Esophagus (tissue), 2 donors: ENCODE data around the gene IL1RL1. TPM values are rescaled to one million over a fixed set of nuclear protein-coding genes. Genes with fewer than 3 reads are reported as not detected.

Source experiments
- H3K27ac ChIP-seq, 2 donors: one replicate each; pipeline ENCODE4 v1.5.1; 2013; ENCODE audit warnings: low read depth in 2 of 2, mild to moderate bottlenecking in 2 of 2, inconsistent platforms in 1 of 2, low read length in 1 of 2, moderate library complexity in 1 of 2
- H3K27me3 ChIP-seq, 2 donors: one replicate each; pipeline ENCODE4 v1.6.1; 2013; ENCODE audit warnings: low read length in 2 of 2, control low read depth in 1 of 2, mild to moderate bottlenecking in 1 of 2; ENCODE audit not compliant: insufficient read depth in 2 of 2, control insufficient read depth in 1 of 2
- H3K36me3 ChIP-seq, 2 donors: one replicate each; pipeline ENCODE4 v1.6.1; 2013; ENCODE audit warnings: low read length in 1 of 2; ENCODE audit not compliant: control insufficient read depth in 2 of 2, insufficient read depth in 2 of 2
- H3K4me1 ChIP-seq, 2 donors: one replicate each; pipeline ENCODE4 v1.6.1; 2013; ENCODE audit warnings: low read length in 1 of 2; ENCODE audit not compliant: control insufficient read depth in 2 of 2, insufficient read depth in 2 of 2
- H3K4me3 ChIP-seq, 2 donors: one replicate each; pipeline ENCODE4 v1.5.1; 2013; ENCODE audit warnings: low read length in 2 of 2, mild to moderate bottlenecking in 2 of 2, low read depth in 1 of 2, moderate library complexity in 1 of 2
- H3K9me3 ChIP-seq, 2 donors: one replicate each; pipeline ENCODE4 v1.6.1; 2013; ENCODE audit warnings: mild to moderate bottlenecking in 2 of 2, low read depth in 1 of 2, low read length in 1 of 2, moderate library complexity in 1 of 2; ENCODE audit not compliant: control insufficient read depth in 2 of 2, insufficient read depth in 1 of 2
- WGBS, 2 donors: extraction: QIAGEN DNeasy Blood & Tissue Kit; methylation state at CpG; one replicate each; pipeline ENCODE4 v1.1.7; 2013; 5-methylcytosine and 5-hydroxymethylcytosine counted together
- polyA plus RNA-seq, 2 donors: library from polyadenylated mRNA; stranded (reverse); fragments of 200-250 nt; gene quantifications; one replicate each; pipeline ENCODE4 v1.2.3, GENCODE V29; 2013
- donor health status: healthy with polysubstance abuse.
- donor health status: Bipolar disorder and iron deficiency.

IL1RL1 gene
- polyA plus RNA-seq: under 1 TPM; 0.18 to 0.44 TPM

- Histone ChIP-seq H3K36me3 (no peaks in the 10 kb centered on the region), H3K4me3 (no peak within 1 kb of the TSS), H3K27me3 (no peaks in the 10 kb centered on the region), H3K27ac (no peak within 1 kb of the TSS), H3K9me3 (no peaks in the 10 kb centered on the region), H3K4me1 (no peaks in the 10 kb centered on the region)
- 76 to 80% methylated on average over 5 of the region's 5 CpGs for WGBS, 2 donors
These were observed at the start of gene IL1RL1 for GRCh38 chr2:102310964-102311640. TSS of gene IL1RL1 (plus strand) at chr2:102311563. CDS start at chr2:102338265, 26,702 bp downstream.

DNA sequence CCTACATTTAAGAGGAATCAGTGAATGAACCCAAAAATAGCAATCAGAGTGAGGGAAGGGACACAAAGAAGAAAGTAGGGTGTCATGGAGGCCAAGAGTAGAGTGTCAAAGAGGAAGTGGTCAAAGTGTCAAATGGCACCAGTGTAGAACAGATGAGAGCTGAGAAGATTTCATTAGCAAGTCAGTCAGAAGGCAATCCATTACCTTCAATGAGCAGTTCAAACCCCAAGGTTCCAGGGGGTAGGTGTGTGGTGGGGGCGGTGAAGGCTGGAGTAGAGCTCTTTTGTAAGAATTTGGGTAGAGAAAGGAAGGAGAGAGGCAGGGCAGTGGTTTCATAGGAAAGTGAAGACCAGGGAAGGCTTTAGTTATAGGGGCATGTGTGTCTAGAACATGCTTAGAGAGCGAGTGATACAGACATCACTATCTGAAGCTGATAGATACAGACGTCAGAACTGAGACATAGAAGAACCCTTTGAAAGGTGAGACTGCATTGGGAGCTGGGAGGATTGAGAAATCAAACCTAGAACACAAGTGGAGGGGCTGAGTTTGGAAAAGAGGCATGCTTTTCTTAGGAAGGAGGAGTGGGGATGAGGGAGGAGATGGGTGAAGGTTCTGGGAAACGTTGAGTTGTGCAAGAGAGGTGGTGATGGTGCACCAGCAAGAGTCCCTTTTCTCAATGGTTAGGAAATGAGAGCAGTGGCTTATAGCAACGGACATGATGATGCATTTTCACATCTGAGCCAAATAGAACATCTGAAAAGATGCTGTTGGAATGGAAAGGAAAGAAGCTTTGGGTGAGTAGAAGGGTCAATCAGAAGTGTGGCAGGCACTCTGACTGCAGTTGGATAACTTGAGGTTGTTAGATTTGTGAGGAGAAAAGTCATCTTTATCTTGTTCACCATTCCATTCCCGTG, 48.9 kb upstream of the IL1RL1 start:
- no peaks in the 10 kb centered on the region for H3K27me3 ChIP-seq
- no peaks in the 10 kb centered on the region for H3K4me1 ChIP-seq
- H3K36me3 ChIP-seq: no peaks in the 10 kb centered on the region
- H3K27ac ChIP-seq: no peak overlapping the region
- H3K4me3 ChIP-seq: no peak overlapping the region
- no peaks in the 10 kb centered on the region for H3K9me3 ChIP-seq
- 78% methylated on average over 6 of the region's 6 CpGs for WGBS, 2 donors

DNA sequence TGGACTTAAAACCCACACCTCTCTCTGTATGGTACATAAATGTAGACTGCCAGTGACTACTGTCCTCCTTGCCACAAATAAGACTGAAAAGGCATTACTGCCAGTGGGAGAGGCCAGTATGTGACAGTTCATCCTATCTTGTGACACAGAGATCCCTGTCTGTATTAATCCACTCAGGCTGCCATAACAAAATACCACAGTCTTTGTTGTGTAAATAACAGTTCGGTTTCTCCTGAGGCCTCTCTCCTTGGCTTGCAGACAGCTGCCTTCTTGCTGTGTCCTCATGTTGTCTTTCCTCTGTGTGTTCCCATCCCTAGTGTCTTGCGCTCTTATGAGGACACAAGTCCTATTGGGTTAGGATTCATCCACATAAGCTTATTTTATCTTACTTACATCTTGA, 46.4 kb upstream of the IL1RL1 start:
- Histone ChIP-seq H3K4me3 (no peak overlapping the region), H3K9me3 (no peaks in the 10 kb centered on the region), H3K27ac (no peak overlapping the region), H3K27me3 (no peaks in the 10 kb centered on the region), H3K36me3 (no peaks in the 10 kb centered on the region), H3K4me1 (no peaks in the 10 kb centered on the region)
- 77 to 80% methylated on average over 2 of the region's 2 CpGs for WGBS, 2 donors

- Histone ChIP-seq H3K27me3 (no peaks in the 10 kb centered on the region), H3K27ac (no peak overlapping the region), H3K9me3 (no peaks in the 10 kb centered on the region), H3K4me1 (no peaks in the 10 kb centered on the region), H3K36me3 (no peaks in the 10 kb centered on the region), H3K4me3 (no peak overlapping the region)
- 90% methylated on average over 1 of the region's 1 CpG for WGBS, 2 donors
These were observed 45.2 kb upstream of the IL1RL1 start for GRCh38 chr2:102266204-102266603.

- 76 to 80% methylated on average over 6 of the region's 6 CpGs for WGBS, 2 donors
- H3K4me1 ChIP-seq: no peaks in the 10 kb centered on the region
These were observed 43.6 kb upstream of the IL1RL1 start for GRCh38 chr2:102267774-102268173.

DNA sequence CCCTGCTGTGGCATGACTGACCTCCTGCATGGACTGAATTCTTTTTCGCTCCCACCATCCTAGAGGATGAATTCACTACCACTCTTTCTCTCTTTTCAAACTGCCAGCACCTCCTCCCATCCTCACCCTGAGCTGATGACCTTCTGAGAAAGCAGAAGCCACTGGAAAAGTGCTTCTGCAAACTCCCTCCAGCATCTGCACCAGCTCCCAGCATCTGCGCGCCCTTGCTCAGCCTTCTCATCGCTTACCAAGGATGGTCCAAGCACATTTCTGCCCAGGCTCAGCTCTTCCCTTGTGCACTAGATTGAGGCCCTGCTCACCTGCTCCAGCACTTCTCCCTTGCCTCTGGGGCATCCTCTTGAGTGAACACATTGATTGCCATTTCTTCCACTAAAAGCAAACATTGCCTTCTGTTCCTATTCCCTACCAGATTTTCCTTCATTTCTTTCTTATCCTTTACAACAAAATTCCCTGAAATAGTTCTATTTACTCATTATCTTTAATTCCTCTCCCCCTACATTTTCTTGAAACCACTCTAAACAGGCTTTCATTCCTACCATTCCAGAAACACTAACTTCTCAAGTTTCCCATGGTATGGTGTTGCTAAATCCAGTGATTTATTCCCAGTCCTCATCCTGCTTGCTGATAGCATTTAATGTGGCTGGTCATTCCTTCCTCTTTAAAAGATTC, 42.7 kb upstream of the IL1RL1 start:
- H3K4me3 ChIP-seq: no peak overlapping the region
- H3K4me1 ChIP-seq: no peaks in the 10 kb centered on the region
- H3K9me3 ChIP-seq: no peaks in the 10 kb centered on the region
- WGBS, 2 donors: 93 to 95% methylated on average over 4 of the region's 4 CpGs
- H3K36me3 ChIP-seq: no peaks in the 10 kb centered on the region
- no peaks in the 10 kb centered on the region for H3K27me3 ChIP-seq
- no peak overlapping the region for H3K27ac ChIP-seq

More at GRCh38 chr2:102267774-102268173, 43.6 kb upstream of the IL1RL1 start:
- Histone ChIP-seq H3K4me3 (no peak overlapping the region), H3K27me3 (no peaks in the 10 kb centered on the region), H3K9me3 (no peaks in the 10 kb centered on the region), H3K27ac (no peak overlapping the region), H3K36me3 (no peaks in the 10 kb centered on the region)

- Histone ChIP-seq H3K27me3 (no peaks in the 10 kb centered on the region), H3K36me3 (no peaks in the 10 kb centered on the region), H3K9me3 (no peaks in the 10 kb centered on the region), H3K4me3 (no peak overlapping the region), H3K27ac (no peak overlapping the region), H3K4me1 (no peaks in the 10 kb centered on the region)
- 87 to 93% methylated on average over 4 of the region's 4 CpGs for WGBS, 2 donors
These were observed 42.2 kb upstream of the IL1RL1 start for GRCh38 chr2:102269200-102269524.

GRCh38 chr2:102271844-102272243, 39.5 kb upstream of the IL1RL1 start:
- Histone ChIP-seq H3K4me3 (no peak overlapping the region), H3K4me1 (no peaks in the 10 kb centered on the region), H3K27ac (no peak overlapping the region), H3K36me3 (no peaks in the 10 kb centered on the region), H3K9me3 (no peaks in the 10 kb centered on the region), H3K27me3 (no peaks in the 10 kb centered on the region)
- 73% methylated on average over 5 of the region's 5 CpGs for WGBS, 2 donors

- no peaks in the 10 kb centered on the region for H3K27me3 ChIP-seq
- WGBS, 2 donors: 52 to 55% methylated on average over 6 of the region's 6 CpGs
These were observed 37.6 kb upstream of the IL1RL1 start for GRCh38 chr2:102273619-102274211.

More at GRCh38 chr2:102273619-102274211, 37.6 kb upstream of the IL1RL1 start:
- Histone ChIP-seq H3K4me1 (no peaks in the 10 kb centered on the region), H3K36me3 (no peaks in the 10 kb centered on the region), H3K27ac (no peak overlapping the region), H3K9me3 (no peaks in the 10 kb centered on the region), H3K4me3 (no peak overlapping the region)
